Measurements from ENCODE around the gene CAPN3.

The CAPN3 gene

GRCh38 chr15:42394106-42394505 is 34.8 kb downstream of the CAPN3 start:
- no peak for DNase-seq (ENCODE audit: low read depth)

- DNase-seq (ENCODE audit: low read depth) = no peak
Measured at GRCh38 chr15:42395838-42396237, 36.5 kb downstream of the CAPN3 start.

GRCh38 chr15:42401544-42402454 is 42.5 kb downstream of the CAPN3 start:
- no peak for DNase-seq (ENCODE audit: low read depth)

- no peak for DNase-seq (ENCODE audit: low read depth)
Measured at GRCh38 chr15:42402455-42403205, 43.3 kb downstream of the CAPN3 start.

GRCh38 chr15:42403389-42403788 is 44.1 kb downstream of the CAPN3 start:
- no peak for DNase-seq (ENCODE audit: low read depth)

- DNase-seq (ENCODE audit: low read depth) = no peak
Measured at GRCh38 chr15:42404461-42405235, 45.3 kb downstream of the CAPN3 start.

GRCh38 chr15:42405863-42406482 is 46.7 kb downstream of the CAPN3 start:
- DNase-seq (ENCODE audit: low read depth) = no peak

- DNase-seq (ENCODE audit: low read depth) = no peak
Measured at GRCh38 chr15:42408178-42408577, 48.9 kb downstream of the CAPN3 start.

- no peak for DNase-seq (ENCODE audit: low read depth)
Measured at GRCh38 chr15:42409011-42409410, 49.7 kb downstream of the CAPN3 start.

GRCh38 chr15:42411884-42412283 is 52.6 kb downstream of the CAPN3 start:
- DNase-seq (ENCODE audit: low read depth) = no peak

GRCh38 chr15:42413920-42414319 is 54.6 kb downstream of the CAPN3 start:
- no peak for DNase-seq (ENCODE audit: low read depth)

- DNase-seq (ENCODE audit: low read depth) = no peak
Measured at GRCh38 chr15:42419369-42419768, 60.1 kb downstream of the CAPN3 start.

GRCh38 chr15:42421376-42421775 is 62.1 kb downstream of the CAPN3 start:
- no peak for DNase-seq (ENCODE audit: low read depth)

- DNase-seq (ENCODE audit: low read depth) = peak; percentile 84
Measured at GRCh38 chr15:42427429-42428223, 68.3 kb downstream of the CAPN3 start.

- no peak for DNase-seq (ENCODE audit: low read depth)
Measured at GRCh38 chr15:42444415-42445063, 85.2 kb downstream of the CAPN3 start.

GRCh38 chr15:42445551-42445950 is 86.2 kb downstream of the CAPN3 start:
- no peak for DNase-seq (ENCODE audit: low read depth)

GRCh38 chr15:42447599-42447998 is 88.3 kb downstream of the CAPN3 start:
- DNase-seq (ENCODE audit: low read depth) = peak; percentile 5

- no peak for DNase-seq (ENCODE audit: low read depth)
Measured at GRCh38 chr15:42448281-42448680, 89.0 kb downstream of the CAPN3 start.

- DNase-seq (ENCODE audit: low read depth) = no peak
Measured at GRCh38 chr15:42449770-42450424, 90.6 kb downstream of the CAPN3 start.

- DNase-seq (ENCODE audit: low read depth) = no peak
Measured at GRCh38 chr15:42450425-42450790, 91.1 kb downstream of the CAPN3 start.
